Neural crest cell (in vitro differentiated cells): Measurements from ENCODE around the gene MPRIP. TPM values are rescaled to one million over a fixed set of nuclear protein-coding genes. Genes with fewer than 3 reads are reported as not detected.

Source experiments
- DNase-seq: peaks from one replicate; pipeline ENCODE4 v3.0.0; 2021; ENCODE audit warnings: low read depth, mixed read lengths, low spot score
- H3K27ac Mint-ChIP-seq: one replicate; pipeline ENCODE4 v1.8.0; 2021; ENCODE audit warnings: mild to moderate bottlenecking, mixed read lengths; ENCODE audit not compliant: unreplicated experiment
- H3K27me3 Mint-ChIP-seq: 2 replicates; pipeline ENCODE4 v1.8.0; 2021; ENCODE audit warnings: low read depth, mild to moderate bottlenecking, mixed read lengths
- H3K36me3 Mint-ChIP-seq: 2 replicates; pipeline ENCODE4 v1.8.0; 2021; ENCODE audit warnings: low read depth, mild to moderate bottlenecking, mixed read lengths
- H3K4me1 Mint-ChIP-seq: 2 replicates; pipeline ENCODE4 v1.8.0; 2021; ENCODE audit warnings: mixed read lengths
- H3K4me3 Mint-ChIP-seq: one replicate; pipeline ENCODE4 v1.8.0; 2021; ENCODE audit warnings: mild to moderate bottlenecking, mixed read lengths
- H3K9me3 Mint-ChIP-seq: 2 replicates; pipeline ENCODE4 v1.8.0; 2021; ENCODE audit warnings: mixed read lengths
- CTCF ChIP-seq: fragments of 200-600 bp; sonication (generic); conservative IDR thresholded peaks from 2 replicates; pipeline ENCODE4 v1.5.0; 2021; ENCODE audit warnings: antibody characterized with exemption, mild to moderate bottlenecking
- total RNA-seq: library from RNA; stranded (reverse); gene quantifications from 2 replicates; pipeline ENCODE4 v1.2.1, GENCODE V29; 2021

The MPRIP gene
- total RNA-seq, 1 donor from 2014 or later: 241 TPM

- Mint-ChIP-seq H3K9me3 (no peaks in the 10 kb centered on the region), H3K27ac (no peak overlapping the region), H3K4me1 (no peaks in the 10 kb centered on the region), H3K36me3 (peaks cover 7% of the 10 kb centered on the region), H3K4me3 (no peak overlapping the region), H3K27me3 (no peaks in the 10 kb centered on the region)
- DNase-seq: no peak
- no peak for TF ChIP-seq CTCF
Measured at GRCh38 chr17:17161759-17162158, 119.5 kb downstream of the MPRIP start.

GRCh38 chr17:17164156-17164555, 121.9 kb downstream of the MPRIP start:
- H3K27me3 Mint-ChIP-seq: no peaks in the 10 kb centered on the region
- DNase-seq: no peak
- H3K4me3 Mint-ChIP-seq: no peak overlapping the region
- no peaks in the 10 kb centered on the region for H3K4me1 Mint-ChIP-seq
- TF ChIP-seq CTCF: no peak
- no peaks in the 10 kb centered on the region for H3K9me3 Mint-ChIP-seq
- peaks cover 13% of the 10 kb centered on the region for H3K36me3 Mint-ChIP-seq
- no peak overlapping the region for H3K27ac Mint-ChIP-seq

GRCh38 chr17:17164676-17165075, 122.4 kb downstream of the MPRIP start:
- no peaks in the 10 kb centered on the region for H3K9me3 Mint-ChIP-seq
- H3K4me3 Mint-ChIP-seq: no peak overlapping the region
- no peaks in the 10 kb centered on the region for H3K27me3 Mint-ChIP-seq
- no peak for DNase-seq
- H3K4me1 Mint-ChIP-seq: no peaks in the 10 kb centered on the region
- no peak overlapping the region for H3K27ac Mint-ChIP-seq
- no peak for TF ChIP-seq CTCF
- H3K36me3 Mint-ChIP-seq: peaks cover 13% of the 10 kb centered on the region

- no peak overlapping the region for H3K4me3 Mint-ChIP-seq
- H3K27me3 Mint-ChIP-seq: no peaks in the 10 kb centered on the region
- H3K36me3 Mint-ChIP-seq: peaks cover 13% of the 10 kb centered on the region
- H3K9me3 Mint-ChIP-seq: no peaks in the 10 kb centered on the region
- no peak overlapping the region for H3K27ac Mint-ChIP-seq
- TF ChIP-seq CTCF: no peak
- no peak for DNase-seq
- no peaks in the 10 kb centered on the region for H3K4me1 Mint-ChIP-seq
Measured at GRCh38 chr17:17165666-17166308, 123.5 kb downstream of the MPRIP start.

GRCh38 chr17:17166446-17166845, 124.2 kb downstream of the MPRIP start:
- TF ChIP-seq CTCF: no peak
- Mint-ChIP-seq H3K4me1 (peaks cover 2% of the 10 kb centered on the region), H3K36me3 (peaks cover 13% of the 10 kb centered on the region), H3K9me3 (no peaks in the 10 kb centered on the region), H3K4me3 (no peak overlapping the region), H3K27ac (no peak overlapping the region), H3K27me3 (no peaks in the 10 kb centered on the region)
- no peak for DNase-seq

GRCh38 chr17:17167356-17167755, 125.1 kb downstream of the MPRIP start:
- Mint-ChIP-seq H3K4me1 (peaks cover 11% of the 10 kb centered on the region), H3K27ac (peak overlapping the region; percentile 93), H3K36me3 (peaks cover 13% of the 10 kb centered on the region), H3K9me3 (no peaks in the 10 kb centered on the region), H3K27me3 (no peaks in the 10 kb centered on the region), H3K4me3 (no peak overlapping the region)
- TF ChIP-seq CTCF: no peak
- no peak for DNase-seq
